Skin epidermis (tissue), 12 donors: ENCODE results near the gene EDN3.

ENCODE experiments used
- H3K27ac ChIP-seq, 21 experiments: fragments of 200-600 bp; sonication (generic) in 11 of 21; one replicate each; pipeline ENCODE4 v1.5.0; 2020; ENCODE audit warnings: mild to moderate bottlenecking in 3 of 21, inconsistent platforms in 2 of 21, moderate library complexity in 2 of 21
- H3K4me3 ChIP-seq, 7 experiments: fragments of 200-600 bp; sonication (generic) in 2 of 7; one replicate each; pipeline ENCODE4 v1.5.0; 2020; ENCODE audit warnings: inconsistent platforms in 2 of 7, mild to moderate bottlenecking in 2 of 7, moderate library complexity in 1 of 7

EDN3 gene, protein sequence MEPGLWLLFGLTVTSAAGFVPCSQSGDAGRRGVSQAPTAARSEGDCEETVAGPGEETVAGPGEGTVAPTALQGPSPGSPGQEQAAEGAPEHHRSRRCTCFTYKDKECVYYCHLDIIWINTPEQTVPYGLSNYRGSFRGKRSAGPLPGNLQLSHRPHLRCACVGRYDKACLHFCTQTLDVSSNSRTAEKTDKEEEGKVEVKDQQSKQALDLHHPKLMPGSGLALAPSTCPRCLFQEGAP

DNA sequence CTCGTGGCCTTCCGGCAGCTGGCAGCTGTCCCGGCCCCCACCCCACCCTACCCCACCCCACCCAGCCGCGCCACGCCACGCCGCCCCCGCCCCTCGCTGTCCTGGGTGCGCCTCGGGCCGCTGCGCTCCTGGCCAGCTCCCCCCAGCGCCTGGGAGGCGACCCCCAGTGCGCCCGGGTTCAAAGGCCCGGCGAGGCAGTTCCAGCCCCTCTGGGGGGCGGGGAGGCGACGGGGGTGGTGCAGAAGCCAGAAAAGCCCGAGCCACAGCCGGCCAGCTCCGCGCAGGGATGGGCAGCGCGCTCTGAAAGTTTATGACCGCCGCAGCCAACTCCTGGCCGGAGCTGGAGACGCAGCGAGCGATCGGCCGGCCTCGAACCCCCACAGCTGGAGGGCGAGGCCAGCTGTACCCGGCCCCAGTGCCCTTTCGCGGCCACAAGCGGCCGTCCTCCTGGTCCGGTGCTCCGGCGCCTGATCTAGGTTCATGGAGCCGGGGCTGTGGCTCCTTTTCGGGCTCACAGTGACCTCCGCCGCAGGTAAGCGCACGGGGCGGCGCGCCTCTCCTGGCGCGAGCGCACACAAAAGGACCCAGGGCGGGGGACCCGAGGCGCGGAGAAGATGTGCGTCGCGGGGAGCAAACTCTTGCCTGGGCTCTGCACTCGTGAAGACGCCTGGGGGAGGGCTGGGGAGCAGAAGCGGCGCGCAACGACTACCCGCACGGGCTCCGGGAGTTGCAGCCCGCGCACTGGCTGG lies at the start of gene EDN3:
EDN3 (plus strand) TSS at position 279 of the 749 bp plus-strand sequence; CDS start at position 481, 202 bp downstream.
- Histone ChIP-seq H3K4me3 (peak within 1 kb of the TSS in 1 of 7 experiments; percentile 30), H3K27ac (no peak within 1 kb of the TSS)

- Histone ChIP-seq H3K27ac (peak overlapping the region in 5 of 21 experiments; percentile 18 to 67 (median 37)), H3K4me3 (no peak overlapping the region)
Measured at GRCh38 chr20:59253325-59253724, 47.1 kb upstream of the EDN3 start.

DNA sequence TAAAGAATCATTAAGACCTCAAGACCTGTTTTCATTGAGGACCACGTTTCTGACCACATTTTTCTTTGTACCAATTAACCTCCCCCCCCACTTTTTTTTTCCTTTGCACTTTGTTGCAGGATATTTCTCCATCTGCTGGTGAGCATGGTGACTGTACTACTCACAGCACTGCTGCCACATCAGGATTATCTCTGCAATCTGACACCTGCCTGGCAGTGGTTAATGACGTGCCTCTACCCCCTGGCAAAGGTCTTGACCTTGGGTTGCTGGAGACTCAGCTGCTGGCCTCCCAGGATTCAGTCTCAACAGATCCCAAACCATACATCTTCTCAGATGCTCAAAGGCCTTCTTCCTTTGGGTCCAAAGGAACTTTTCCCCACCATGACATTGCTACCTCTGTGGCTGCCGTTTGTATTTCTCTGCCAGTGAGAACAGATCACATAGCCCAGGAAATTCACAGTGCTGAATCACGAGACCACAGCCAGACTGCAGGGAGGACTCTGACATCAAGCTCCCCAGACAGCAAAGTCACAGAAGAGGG lies 46.6 kb upstream of the EDN3 start:
- Histone ChIP-seq H3K4me3 (no peak overlapping the region), H3K27ac (peak overlapping the region in 4 of 21 experiments; percentile 24 to 67 (median 39))

- Histone ChIP-seq H3K27ac (no peak overlapping the region), H3K4me3 (no peak overlapping the region)
Measured at GRCh38 chr20:59255256-59255655, 45.2 kb upstream of the EDN3 start.

- H3K4me3 ChIP-seq = no peak overlapping the region
- H3K27ac ChIP-seq = no peak overlapping the region
Measured at GRCh38 chr20:59258221-59258621, 42.2 kb upstream of the EDN3 start.

GRCh38 chr20:59259946-59260345 lies 40.5 kb upstream of the EDN3 start:
- Histone ChIP-seq H3K27ac (no peak overlapping the region), H3K4me3 (no peak overlapping the region)

DNA sequence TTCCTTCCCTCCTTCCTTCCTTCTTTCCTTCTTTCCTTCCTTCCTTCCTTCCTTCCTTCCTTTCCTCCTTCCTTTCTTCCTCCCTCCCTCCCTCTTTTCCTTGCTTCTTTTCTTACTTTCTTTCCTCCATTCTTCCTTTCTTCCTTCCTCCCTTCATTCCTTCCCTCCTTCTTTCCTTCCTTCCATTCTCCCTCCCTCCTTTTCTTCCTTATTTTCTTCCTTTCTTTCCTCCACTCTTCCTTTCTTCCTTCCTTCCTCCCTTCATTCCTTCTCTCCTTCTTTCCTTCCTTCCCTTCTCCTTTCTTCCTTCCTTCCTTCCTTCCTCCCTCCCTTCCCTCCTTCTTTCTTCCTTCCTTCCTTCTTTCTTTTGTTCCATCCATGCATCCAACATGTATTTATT lies 35.1 kb upstream of the EDN3 start:
- Histone ChIP-seq H3K27ac (no peak overlapping the region), H3K4me3 (no peak overlapping the region)

- H3K4me3 ChIP-seq = no peak overlapping the region
- no peak overlapping the region for H3K27ac ChIP-seq
Measured at GRCh38 chr20:59268870-59269269, 31.5 kb upstream of the EDN3 start.

- H3K27ac ChIP-seq = no peak overlapping the region
Measured at GRCh38 chr20:59269411-59270025, 30.9 kb upstream of the EDN3 start.

GRCh38 chr20:59270380-59270779 lies 30.0 kb upstream of the EDN3 start:
- Histone ChIP-seq H3K27ac (no peak overlapping the region), H3K4me3 (no peak overlapping the region)

More at GRCh38 chr20:59269411-59270025, 30.9 kb upstream of the EDN3 start:
- H3K4me3 ChIP-seq = no peak overlapping the region

- no peak overlapping the region for H3K4me3 ChIP-seq
Measured at GRCh38 chr20:59273739-59274357, 26.6 kb upstream of the EDN3 start.

GRCh38 chr20:59276938-59277337 lies 23.5 kb upstream of the EDN3 start:
- H3K27ac ChIP-seq = peak overlapping the region in 1 of 21 experiments; percentile 38
- no peak overlapping the region for H3K4me3 ChIP-seq

More at GRCh38 chr20:59273739-59274357, 26.6 kb upstream of the EDN3 start:
- H3K27ac ChIP-seq = no peak overlapping the region

- no peak overlapping the region for H3K4me3 ChIP-seq
Measured at GRCh38 chr20:59284470-59284869, 15.9 kb upstream of the EDN3 start.

DNA sequence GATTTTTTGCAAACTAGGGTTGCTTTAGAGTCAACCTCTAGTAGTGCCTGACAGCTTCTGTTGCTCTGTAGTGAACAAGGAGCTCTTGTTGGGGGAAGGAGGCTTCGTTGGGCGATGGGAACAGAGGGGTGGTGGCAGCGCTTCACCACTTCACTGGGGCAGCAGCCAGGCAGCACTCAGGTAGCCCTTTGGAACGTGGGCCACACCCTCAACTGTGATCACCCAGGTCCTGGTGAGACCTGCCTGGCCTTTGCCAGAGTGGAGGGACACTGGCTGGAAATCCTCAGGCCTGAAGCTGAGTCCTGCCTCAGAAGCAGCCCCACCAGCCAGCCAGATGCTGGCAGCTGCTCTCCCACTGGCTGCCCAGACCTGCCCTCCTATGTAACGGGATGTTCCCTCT lies 10.4 kb upstream of the EDN3 start:
- H3K27ac ChIP-seq = no peak overlapping the region
- H3K4me3 ChIP-seq = no peak overlapping the region

More at GRCh38 chr20:59284470-59284869, 15.9 kb upstream of the EDN3 start:
- no peak overlapping the region for H3K27ac ChIP-seq

- Histone ChIP-seq H3K27ac (no peak overlapping the region), H3K4me3 (no peak overlapping the region)
Measured at GRCh38 chr20:59291740-59292383, 8.5 kb upstream of the EDN3 start.

DNA sequence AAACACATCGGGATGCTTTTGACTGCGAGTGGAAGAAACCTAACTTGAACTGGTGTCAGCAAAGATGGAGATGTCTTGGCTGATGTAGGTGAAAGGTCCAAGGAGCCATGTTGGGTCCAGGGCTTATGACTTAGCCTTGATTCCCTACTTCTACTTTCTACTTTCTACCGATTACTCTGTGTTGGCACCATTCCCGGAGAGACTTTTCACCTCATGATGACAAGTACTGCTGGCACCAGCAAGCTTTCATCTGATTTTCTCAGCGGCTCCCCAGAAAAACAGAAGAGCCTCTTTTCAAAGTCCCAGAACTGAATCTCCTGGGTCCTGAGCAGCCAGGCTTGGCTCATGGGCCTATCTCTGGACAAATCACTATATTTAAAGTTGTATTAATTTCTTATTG lies 4.9 kb upstream of the EDN3 start:
- H3K27ac ChIP-seq = no peak overlapping the region
- H3K4me3 ChIP-seq = no peak overlapping the region

- Histone ChIP-seq H3K27ac (no peak overlapping the region), H3K4me3 (no peak overlapping the region)
Measured at GRCh38 chr20:59297686-59298085, 2.7 kb upstream of the EDN3 start.

DNA sequence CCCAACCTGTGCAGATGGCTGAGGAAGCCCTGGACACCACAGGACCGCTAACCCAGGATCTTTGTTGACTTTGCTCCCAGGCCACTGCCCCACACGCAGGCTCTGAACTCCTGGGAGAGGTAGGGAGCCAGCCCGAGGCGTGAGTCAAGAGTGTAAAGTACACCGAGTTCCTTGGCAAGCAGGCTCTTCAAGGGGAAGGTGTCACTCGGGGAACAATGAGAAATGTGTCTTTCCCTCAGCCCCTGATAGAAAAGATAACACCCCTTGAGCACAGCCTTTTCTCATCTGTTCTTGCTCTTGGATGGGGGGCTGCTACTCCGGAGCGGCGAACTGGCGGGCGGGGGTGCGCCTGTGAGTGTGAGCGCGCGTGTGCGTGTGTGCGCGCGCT lies 472 bp upstream of the EDN3 start:
- peak overlapping the region in 1 of 7 experiments; percentile 30 for H3K4me3 ChIP-seq
- no peak overlapping the region for H3K27ac ChIP-seq

DNA sequence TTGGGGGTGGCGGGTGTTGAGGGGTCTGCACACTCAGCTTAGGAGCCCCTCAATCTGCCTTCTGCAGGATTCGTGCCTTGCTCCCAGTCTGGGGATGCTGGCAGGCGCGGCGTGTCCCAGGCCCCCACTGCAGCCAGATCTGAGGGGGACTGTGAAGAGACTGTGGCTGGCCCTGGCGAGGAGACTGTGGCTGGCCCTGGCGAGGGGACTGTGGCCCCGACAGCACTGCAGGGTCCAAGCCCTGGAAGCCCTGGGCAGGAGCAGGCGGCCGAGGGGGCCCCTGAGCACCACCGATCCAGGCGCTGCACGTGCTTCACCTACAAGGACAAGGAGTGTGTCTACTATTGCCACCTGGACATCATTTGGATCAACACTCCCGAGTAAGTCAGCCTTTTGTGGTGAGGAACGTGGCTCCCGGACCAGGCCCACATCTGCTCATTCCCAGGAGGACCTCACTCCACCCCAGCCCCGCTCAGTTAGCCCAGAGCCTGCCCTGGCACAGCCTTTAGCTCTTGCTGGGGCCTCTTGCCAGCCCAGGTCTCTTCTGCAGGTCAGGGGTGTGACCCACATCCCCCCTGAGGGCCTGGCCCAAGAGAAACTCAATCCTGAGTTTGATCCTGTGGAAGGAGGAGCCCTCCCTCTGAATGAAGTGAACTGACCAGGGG lies 1.1 kb downstream of the EDN3 start:
- H3K4me3 ChIP-seq = no peak overlapping the region
- no peak overlapping the region for H3K27ac ChIP-seq
